A673 (cell line): ENCODE results near the gene IFI44. TPM values are rescaled to one million over a fixed set of nuclear protein-coding genes. Genes with fewer than 3 reads are reported as not detected.
A peak's percentile ranks its signal among the peaks of the same experiment; 100 is the strongest.

Source experiments
- BruUV-seq: library from RNA; stranded (reverse); fragments of 400-500 nt; replicated peaks from 2 replicates; lab custom pipeline; 2021; lab: Mats Ljungman, UMichigan
- CTCF ChIA-PET: fragments of 300-600 bp; sonication (Branson Sonifier 250); formaldehyde crosslinking; loops from one replicate; lab custom pipeline; 2022; ENCODE audit warnings: antibody characterized with exemption; lab: Charles Lee
- POLR2A ChIA-PET: fragments of 300-600 bp; sonication (Branson Sonifier 250); formaldehyde crosslinking; loops from one replicate; lab custom pipeline; 2022; ENCODE audit warnings: antibody characterized with exemption; ENCODE audit not compliant: low non-redundant PET; lab: Charles Lee
- DNase-seq: peaks from one replicate; pipeline ENCODE4 v3.0.0-alpha.2; 2015; ENCODE audit warnings: low spot score
- H3K27ac ChIP-seq: fragments of 200-600 bp; sonication (generic); 2 replicates; pipeline ENCODE4 v1.5.1; 2016; ENCODE audit warnings: mixed run types, low read depth, mild to moderate bottlenecking, mixed read lengths, antibody characterized with exemption, low read length; ENCODE audit not compliant: poor library complexity, severe bottlenecking
- H3K27me3 ChIP-seq: fragments of 200-600 bp; sonication (generic); replicated peaks from 2 replicates; pipeline ENCODE4 v1.6.1; 2017; ENCODE audit warnings: mixed run types, low read depth, mild to moderate bottlenecking, mixed read lengths, antibody characterized with exemption, low read length; ENCODE audit not compliant: insufficient read depth, poor library complexity
- H3K36me3 ChIP-seq: fragments of 200-600 bp; sonication (generic); 2 replicates; pipeline ENCODE4 v1.6.1; 2016; ENCODE audit warnings: mixed run types, mild to moderate bottlenecking, mixed read lengths, antibody characterized with exemption, low read length; ENCODE audit not compliant: insufficient read depth, poor library complexity, severe bottlenecking
- H3K4me1 ChIP-seq: fragments of 200-600 bp; sonication (generic); 2 replicates; pipeline ENCODE4 v1.6.1; 2017; ENCODE audit warnings: mixed run types, mild to moderate bottlenecking, mixed read lengths, antibody characterized with exemption, low read length; ENCODE audit not compliant: insufficient read depth, poor library complexity, severe bottlenecking
- H3K4me3 ChIP-seq: fragments of 200-600 bp; sonication (generic); 2 replicates; pipeline ENCODE4 v1.5.1; 2016; ENCODE audit warnings: low read depth, mixed run types, mild to moderate bottlenecking, mixed read lengths, low read length; ENCODE audit not compliant: poor library complexity, severe bottlenecking
- H3K9me3 ChIP-seq: fragments of 200-600 bp; sonication (generic); 2 replicates; pipeline ENCODE4 v1.6.1; 2016; ENCODE audit warnings: mixed run types, low read depth, mild to moderate bottlenecking, mixed read lengths, antibody characterized with exemption, low read length; ENCODE audit not compliant: poor library complexity, severe bottlenecking
- EZH2 ChIP-seq: fragments of 200-600 bp; sonication (generic); IDR thresholded peaks from 2 replicates; pipeline ENCODE4 v1.6.1; 2017; ENCODE audit warnings: borderline replicate concordance, low read depth, mild to moderate bottlenecking, mixed read lengths, antibody characterized with exemption, low read length; ENCODE audit not compliant: poor library complexity, severe bottlenecking
- intact Hi-C: fragments of 100-400 bp; cut with micrococcal nuclease; formaldehyde crosslinking; loops from one replicate; pipeline ENCODE4 v1.10.0; 2022; ENCODE audit not compliant: unreplicated experiment
- total RNA-seq: library from RNA; stranded (reverse); gene quantifications from 2 replicates; pipeline ENCODE4 v1.2.3, GENCODE V29; 2021
- TF ChIP-seq, protein P1 (sequence below): fragments of 300-800, 200-600 bp; sonication (generic); conservative IDR thresholded peaks from 2 replicates; pipeline ENCODE4 v1.5.1; 2017; ENCODE audit warnings: low read depth, mild to moderate bottlenecking, antibody characterized with exemption, low read length, moderate library complexity, mixed read lengths

The IFI44 gene
- total RNA-seq, 1 experiment from 2014 or later: 29.0 TPM

DNA sequence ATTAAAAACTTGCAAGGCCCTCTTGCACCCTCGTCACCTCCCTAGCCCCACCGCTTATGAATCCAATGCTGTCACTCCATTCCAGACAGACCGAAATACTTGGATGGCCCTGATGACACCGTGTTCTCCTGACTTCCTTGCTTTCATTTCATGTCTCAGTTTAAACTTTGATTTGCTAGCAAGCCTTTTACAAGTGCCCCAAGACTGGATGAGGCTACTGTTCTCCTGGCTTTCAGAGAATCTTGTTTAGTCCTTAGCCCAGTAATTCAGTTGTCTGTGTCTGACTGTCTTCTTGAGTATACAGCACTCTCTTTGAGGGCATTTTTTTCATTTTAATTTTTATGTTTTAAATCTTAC lies 30.2 kb upstream of the IFI44 start:
- no peaks in the 10 kb centered on the region for H3K27me3 ChIP-seq
- ChIA-PET POLR2A (no interaction called here), CTCF (interaction anchor here (1.4 kb wide), 1 partner anchor 57 kb away, joined by 3 read pairs; no protein-coding TSS in a partner anchor)
- no TSS peak for BruUV-seq
- H3K36me3 ChIP-seq: no peaks in the 10 kb centered on the region
- peaks cover 31% of the 10 kb centered on the region for H3K4me1 ChIP-seq
- H3K9me3 ChIP-seq: no peaks in the 10 kb centered on the region
- no peak overlapping the region for H3K4me3 ChIP-seq
- TF ChIP-seq EZH2: no peak
- TF ChIP-seq, protein P1, sequence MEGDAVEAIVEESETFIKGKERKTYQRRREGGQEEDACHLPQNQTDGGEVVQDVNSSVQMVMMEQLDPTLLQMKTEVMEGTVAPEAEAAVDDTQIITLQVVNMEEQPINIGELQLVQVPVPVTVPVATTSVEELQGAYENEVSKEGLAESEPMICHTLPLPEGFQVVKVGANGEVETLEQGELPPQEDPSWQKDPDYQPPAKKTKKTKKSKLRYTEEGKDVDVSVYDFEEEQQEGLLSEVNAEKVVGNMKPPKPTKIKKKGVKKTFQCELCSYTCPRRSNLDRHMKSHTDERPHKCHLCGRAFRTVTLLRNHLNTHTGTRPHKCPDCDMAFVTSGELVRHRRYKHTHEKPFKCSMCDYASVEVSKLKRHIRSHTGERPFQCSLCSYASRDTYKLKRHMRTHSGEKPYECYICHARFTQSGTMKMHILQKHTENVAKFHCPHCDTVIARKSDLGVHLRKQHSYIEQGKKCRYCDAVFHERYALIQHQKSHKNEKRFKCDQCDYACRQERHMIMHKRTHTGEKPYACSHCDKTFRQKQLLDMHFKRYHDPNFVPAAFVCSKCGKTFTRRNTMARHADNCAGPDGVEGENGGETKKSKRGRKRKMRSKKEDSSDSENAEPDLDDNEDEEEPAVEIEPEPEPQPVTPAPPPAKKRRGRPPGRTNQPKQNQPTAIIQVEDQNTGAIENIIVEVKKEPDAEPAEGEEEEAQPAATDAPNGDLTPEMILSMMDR: no peak
- peak; percentile 50 for DNase-seq
- intact Hi-C loops: loop anchor here (2.0 to 5.0 kb wide), 3 partner anchors 31 to 578 kb away; no protein-coding TSS in a partner anchor
- H3K27ac ChIP-seq: peak overlapping the region; percentile 64

DNA sequence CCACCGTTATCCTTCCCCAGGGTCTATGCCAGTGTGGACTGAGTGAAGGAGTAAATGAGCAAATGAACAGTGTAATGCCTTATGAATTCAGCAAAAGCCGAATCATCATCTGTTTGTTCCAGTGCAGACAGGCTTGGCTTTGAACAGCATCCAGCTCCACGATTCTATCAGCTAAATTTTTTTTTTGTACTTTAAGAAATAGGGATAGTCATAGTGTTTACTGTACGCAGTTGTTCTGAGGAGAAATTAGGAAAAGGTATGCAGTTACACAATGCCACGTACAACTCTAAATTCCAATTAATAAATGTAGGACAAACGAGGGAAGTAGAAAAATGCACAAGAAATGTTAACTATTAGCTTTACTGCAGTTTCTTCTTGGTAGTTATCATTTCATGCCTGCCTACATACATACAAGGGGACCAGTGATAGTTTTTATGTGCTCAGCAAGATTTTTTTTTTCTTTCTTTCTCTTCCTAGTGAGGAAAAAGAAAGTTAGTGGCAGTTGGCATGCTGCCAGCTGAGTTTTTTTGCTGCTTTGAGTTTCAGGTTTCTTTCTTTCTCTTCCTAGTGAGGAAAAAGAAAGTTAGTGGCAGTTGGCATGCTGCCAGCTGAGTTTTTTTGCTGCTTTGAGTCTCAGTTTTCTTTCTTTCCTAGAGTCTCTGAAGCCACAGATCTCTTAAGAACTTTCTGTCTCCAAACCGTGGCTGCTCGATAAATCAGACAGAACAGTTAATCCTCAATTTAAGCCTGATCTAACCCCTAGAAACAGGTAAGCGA lies 29.6 kb upstream of the IFI44 start, which contains the start of gene IFI44L:
IFI44L (plus strand) TSS at position 646 of the 777 bp plus-strand sequence. CDS start 7,468 bp downstream, outside the sequence.
- no TSS peak for BruUV-seq
- peaks cover 31% of the 10 kb centered on the region for H3K4me1 ChIP-seq
- CTCF ChIA-PET: interaction anchor here (1.4 kb wide), 1 partner anchor 56 kb away, joined by 3 read pairs; no protein-coding TSS in a partner anchor
- H3K9me3 ChIP-seq: no peaks in the 10 kb centered on the region
- DNase-seq: peak; percentile 62
- no peak for TF ChIP-seq EZH2
- TF ChIP-seq, protein P1: no peak
- peak within 1 kb of the TSS; percentile 64 for H3K27ac ChIP-seq
- H3K36me3 ChIP-seq: no peaks in the 10 kb centered on the region
- no peaks in the 10 kb centered on the region for H3K27me3 ChIP-seq
- intact Hi-C loops: loop anchor here (2.0 to 5.0 kb wide), 3 partner anchors 31 to 577 kb away; no protein-coding TSS in a partner anchor
- POLR2A ChIA-PET: no interaction called here
- H3K4me3 ChIP-seq: peak within 1 kb of the TSS; percentile 35

DNA sequence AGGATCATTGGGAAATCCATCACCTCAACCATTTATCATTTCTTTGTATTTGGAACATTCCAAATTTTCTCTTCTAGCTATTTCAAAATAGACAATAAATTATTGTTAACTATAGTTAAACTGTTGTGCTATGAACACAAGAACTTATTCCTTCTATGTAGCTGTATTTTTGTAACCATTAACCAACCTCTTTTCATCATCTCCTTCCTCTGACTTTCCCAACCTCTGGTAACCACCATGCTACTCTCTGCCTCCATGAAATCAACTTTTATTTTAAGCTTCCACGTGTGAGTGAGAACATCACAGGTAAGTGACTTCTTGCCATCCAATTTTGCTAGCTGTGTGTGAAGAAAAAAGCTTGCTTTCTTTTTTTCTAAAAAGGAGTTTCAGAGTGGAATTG lies 29.0 kb upstream of the IFI44 start:
- TSS peak; percentile 74 for BruUV-seq
- Histone ChIP-seq H3K27me3 (no peaks in the 10 kb centered on the region), H3K9me3 (no peaks in the 10 kb centered on the region), H3K36me3 (no peaks in the 10 kb centered on the region), H3K27ac (peak overlapping the region; percentile 64), H3K4me3 (peak overlapping the region; percentile 35), H3K4me1 (peaks cover 31% of the 10 kb centered on the region)
- DNase-seq: no peak
- intact Hi-C loops: no loop called here
- TF ChIP-seq, protein P1: no peak
- no peak for TF ChIP-seq EZH2
- CTCF ChIA-PET: interaction anchor here (1.4 kb wide), 1 partner anchor 55 kb away, joined by 3 read pairs; no protein-coding TSS in a partner anchor
- POLR2A ChIA-PET: no interaction called here
